SU-DHL-6 (cell line): ENCODE measurements around the gene INO80C.

ENCODE experiments used
- H2AFZ ChIP-seq: fragments of 200-600 bp; sonication (generic); 2 replicates; pipeline ENCODE4 v1.6.1; 2014; ENCODE audit warnings: low read depth, mild to moderate bottlenecking, moderate library complexity, mixed read lengths, antibody characterized with exemption, low read length; ENCODE audit not compliant: severe bottlenecking
- H3F3A ChIP-seq: fragments of 200-600 bp; shearing (Covaris generic); 2 replicates; pipeline ENCODE4 v1.6.0; 2016; ENCODE audit warnings: antibody characterized with exemption, mild to moderate bottlenecking; ENCODE audit not compliant: insufficient read depth
- H3K27ac ChIP-seq: fragments of 200-600 bp; sonication (generic); 2 replicates; pipeline ENCODE4 v1.5.1; 2016; ENCODE audit warnings: low read depth, mild to moderate bottlenecking, low read length, moderate library complexity, mixed read lengths
- H3K27me3 ChIP-seq: fragments of 200-600 bp; sonication (generic), shearing (Covaris generic); 2 replicates; pipeline ENCODE4 v1.6.0; 2014; ENCODE audit warnings: mild to moderate bottlenecking, low read length
- H3K36me3 ChIP-seq: fragments of 200-600 bp; sonication (generic); 2 replicates; pipeline ENCODE4 v1.6.1; 2014; ENCODE audit warnings: mild to moderate bottlenecking, low read length, mixed read lengths
- H3K4me2 ChIP-seq: fragments of 300-600, 200-600 bp; shearing (Covaris generic), sonication (generic); 2 replicates; pipeline ENCODE4 v1.6.0; 2014; ENCODE audit warnings: low read length, low read depth, mild to moderate bottlenecking; ENCODE audit not compliant: poor library complexity, severe bottlenecking
- H3K4me3 ChIP-seq: fragments of 200-600 bp; sonication (generic); 2 replicates; pipeline ENCODE4 v1.5.1; 2014; ENCODE audit warnings: antibody characterized with exemption, low read length, mild to moderate bottlenecking, mixed read lengths; ENCODE audit not compliant: insufficient read depth, poor library complexity, severe bottlenecking
- H3K79me2 ChIP-seq: fragments of 200-600 bp; sonication (generic); 2 replicates; pipeline ENCODE4 v1.6.1; 2014; ENCODE audit warnings: mild to moderate bottlenecking, low read length, moderate library complexity; ENCODE audit not compliant: insufficient read depth
- H3K9ac ChIP-seq: fragments of 200-600 bp; sonication (generic); 2 replicates; pipeline ENCODE4 v1.7.0; 2014; ENCODE audit warnings: mild to moderate bottlenecking, low read length
- H3K9me2 ChIP-seq: fragments of 200-600 bp; sonication (generic); replicated peaks from 2 replicates; pipeline ENCODE4 v1.6.1; 2014; ENCODE audit warnings: low read length; ENCODE audit not compliant: insufficient read depth
- H3K9me3 ChIP-seq: fragments of 200-600 bp; sonication (generic); 2 replicates; pipeline ENCODE4 v1.6.1; 2014; ENCODE audit warnings: low read length, mixed read lengths; ENCODE audit not compliant: insufficient read depth
- H4K20me1 ChIP-seq: fragments of 200-600 bp; sonication (generic); 2 replicates; pipeline ENCODE4 v1.6.1; 2014; ENCODE audit warnings: low read depth, mild to moderate bottlenecking, antibody characterized with exemption, low read length, moderate library complexity, mixed read lengths
- EZH2phosphoT487 ChIP-seq: fragments of 200-600 bp; sonication (generic), shearing (Covaris generic); conservative IDR thresholded peaks from 2 replicates; pipeline ENCODE4 v1.6.1; 2018; ENCODE audit warnings: mild to moderate bottlenecking, antibody characterized with exemption, low read length, moderate library complexity, mixed read lengths
- TF ChIP-seq, protein P1 (sequence below): fragments of 200-600 bp; sonication (generic); IDR thresholded peaks from one replicate; pipeline ENCODE4 v1.5.1; 2017; ENCODE audit warnings: antibody characterized with exemption, mild to moderate bottlenecking, low read length, moderate library complexity; ENCODE audit not compliant: insufficient read depth, poor library complexity, severe bottlenecking

INO80C gene

DNA sequence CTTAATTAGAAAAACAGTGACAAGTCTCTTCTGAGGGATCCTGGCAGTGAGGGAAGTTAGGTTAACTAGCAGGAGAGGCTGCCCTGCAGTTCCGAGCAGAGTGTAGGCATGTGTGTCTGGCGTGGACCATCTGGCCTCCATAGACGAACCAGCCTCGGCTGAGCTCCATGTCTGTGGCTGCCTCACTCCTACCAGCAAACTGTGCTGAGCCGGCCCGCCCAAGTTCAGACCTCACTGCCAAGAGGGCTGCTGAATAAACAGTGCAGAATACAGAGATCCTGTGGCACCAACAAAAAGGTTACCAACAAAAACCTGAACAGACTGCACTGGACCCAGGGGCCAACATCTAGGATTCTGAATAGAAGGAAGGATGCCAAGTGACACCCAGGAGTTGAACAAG is 27.3 kb downstream of the INO80C start:
- Histone ChIP-seq H3K27me3 (no peaks in the 10 kb centered on the region), H3K4me3 (no peak overlapping the region), H3K27ac (no peak overlapping the region), H3K36me3 (no peaks in the 10 kb centered on the region; the same call in 1 of the 2 replicates), H2AFZ (no peak overlapping the region), H3K4me2 (no peak overlapping the region), H4K20me1 (no peaks in the 10 kb centered on the region), H3K9me2 (no peaks in the 10 kb centered on the region), H3F3A (no peaks in the 10 kb centered on the region), H3K79me2 (no peaks in the 10 kb centered on the region), H3K9ac (no peak overlapping the region), H3K9me3 (no peaks in the 10 kb centered on the region)
- no peak for TF ChIP-seq EZH2phosphoT487
- TF ChIP-seq, protein P1, sequence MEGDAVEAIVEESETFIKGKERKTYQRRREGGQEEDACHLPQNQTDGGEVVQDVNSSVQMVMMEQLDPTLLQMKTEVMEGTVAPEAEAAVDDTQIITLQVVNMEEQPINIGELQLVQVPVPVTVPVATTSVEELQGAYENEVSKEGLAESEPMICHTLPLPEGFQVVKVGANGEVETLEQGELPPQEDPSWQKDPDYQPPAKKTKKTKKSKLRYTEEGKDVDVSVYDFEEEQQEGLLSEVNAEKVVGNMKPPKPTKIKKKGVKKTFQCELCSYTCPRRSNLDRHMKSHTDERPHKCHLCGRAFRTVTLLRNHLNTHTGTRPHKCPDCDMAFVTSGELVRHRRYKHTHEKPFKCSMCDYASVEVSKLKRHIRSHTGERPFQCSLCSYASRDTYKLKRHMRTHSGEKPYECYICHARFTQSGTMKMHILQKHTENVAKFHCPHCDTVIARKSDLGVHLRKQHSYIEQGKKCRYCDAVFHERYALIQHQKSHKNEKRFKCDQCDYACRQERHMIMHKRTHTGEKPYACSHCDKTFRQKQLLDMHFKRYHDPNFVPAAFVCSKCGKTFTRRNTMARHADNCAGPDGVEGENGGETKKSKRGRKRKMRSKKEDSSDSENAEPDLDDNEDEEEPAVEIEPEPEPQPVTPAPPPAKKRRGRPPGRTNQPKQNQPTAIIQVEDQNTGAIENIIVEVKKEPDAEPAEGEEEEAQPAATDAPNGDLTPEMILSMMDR: no peak

GRCh38 chr18:35469725-35470124 is 28.0 kb downstream of the INO80C start:
- no peak overlapping the region for H2AFZ ChIP-seq
- H3K9me3 ChIP-seq: no peaks in the 10 kb centered on the region
- H3K36me3 ChIP-seq: no peaks in the 10 kb centered on the region; the same call in 1 of the 2 replicates
- H3K27me3 ChIP-seq: no peaks in the 10 kb centered on the region
- no peak overlapping the region for H3K4me3 ChIP-seq
- H3F3A ChIP-seq: no peaks in the 10 kb centered on the region
- TF ChIP-seq EZH2phosphoT487: no peak
- TF ChIP-seq, protein P1: no peak
- H3K9ac ChIP-seq: no peak overlapping the region
- H3K79me2 ChIP-seq: no peaks in the 10 kb centered on the region
- no peaks in the 10 kb centered on the region for H4K20me1 ChIP-seq
- H3K9me2 ChIP-seq: no peaks in the 10 kb centered on the region
- no peak overlapping the region for H3K4me2 ChIP-seq
- H3K27ac ChIP-seq: no peak overlapping the region

- no peaks in the 10 kb centered on the region for H3K79me2 ChIP-seq
Measured at GRCh38 chr18:35468711-35469110, 29.0 kb downstream of the INO80C start.

More at GRCh38 chr18:35468711-35469110, 29.0 kb downstream of the INO80C start:
- Histone ChIP-seq H3K4me3 (no peak overlapping the region), H4K20me1 (no peaks in the 10 kb centered on the region), H3K9me3 (no peaks in the 10 kb centered on the region), H3K27me3 (no peaks in the 10 kb centered on the region), H3F3A (no peaks in the 10 kb centered on the region), H3K4me2 (no peak overlapping the region), H3K9me2 (no peaks in the 10 kb centered on the region), H2AFZ (no peak overlapping the region), H3K9ac (no peak overlapping the region), H3K36me3 (no peaks in the 10 kb centered on the region; the same call in 1 of the 2 replicates), H3K27ac (no peak overlapping the region)
- no peak for TF ChIP-seq EZH2phosphoT487
- TF ChIP-seq, protein P1: no peak
